H7 (cell line): Measurements from ENCODE around the gene TCN2. TPM values are rescaled to one million over a fixed set of nuclear protein-coding genes. Genes with fewer than 3 reads are reported as not detected.
"Not testable (repeated sequence)": the region's sequence is repeated elsewhere in the genome, so short reads cannot be mapped to it uniquely, and the experiment has no call there.

Source experiments
- DNase-seq: peaks from one replicate; pipeline ENCODE4 v3.0.0; 2012
- H3K27me3 ChIP-seq: 2 replicates; pipeline ENCODE4 v1.6.0; 2011; ENCODE audit warnings: mild to moderate bottlenecking, low read length; ENCODE audit not compliant: control insufficient read depth, insufficient read depth
- H3K36me3 ChIP-seq: replicated peaks from 2 replicates; pipeline ENCODE4 v1.5.1; 2011; ENCODE audit warnings: low read length; ENCODE audit not compliant: control insufficient read depth, insufficient read depth
- H3K4me3 ChIP-seq: 2 replicates; pipeline ENCODE4 v1.5.1; 2011; ENCODE audit warnings: low read depth, mild to moderate bottlenecking, control low read depth, low read length, moderate library complexity; ENCODE audit not compliant: insufficient read depth
- total RNA-seq: library from RNA; depleted of rRNA; stranded (reverse); fragments of >200 nt; shearing (Covaris generic); gene quantifications from 2 replicates; pipeline ENCODE4 v1.2.3, GENCODE V29; 2014; rRNA removed

The TCN2 gene
- total RNA-seq = 35.6 and 40.3 TPM in 2 replicates

- DNase-seq = peak; percentile 93
- Histone ChIP-seq H3K4me3 (peak within 1 kb of the TSS; percentile 54), H3K27me3 (no peaks in the 10 kb centered on the region), H3K36me3 (peaks cover 3% of the 10 kb centered on the region)
These were observed at the start of gene TCN2 for GRCh38 chr22:30606455-30607299. Gene TCN2, plus strand, starts transcription at chr22:30607174. Its CDS starts 158 bp downstream, at chr22:30607332.

- Histone ChIP-seq H3K36me3 (no peaks in the 10 kb centered on the region), H3K27me3 (no peaks in the 10 kb centered on the region), H3K4me3 (no peak overlapping the region)
- peak; percentile 84 for DNase-seq
These were observed 49.7 kb upstream of the TCN2 start for GRCh38 chr22:30557243-30557642.

- Histone ChIP-seq H3K4me3 (no peak overlapping the region), H3K27me3 (no peaks in the 10 kb centered on the region), H3K36me3 (no peaks in the 10 kb centered on the region)
- no peak for DNase-seq
These were observed 47.1 kb upstream of the TCN2 start for GRCh38 chr22:30559889-30560288.

- peak; percentile 79 for DNase-seq
- not testable (repeated sequence) for H3K27me3 ChIP-seq, H3K4me3 ChIP-seq, H3K36me3 ChIP-seq
These were observed 46.3 kb upstream of the TCN2 start for GRCh38 chr22:30560643-30561202.

GRCh38 chr22:30561402-30562189 lies 45.4 kb upstream of the TCN2 start:
- no peaks in the 10 kb centered on the region for H3K27me3 ChIP-seq
- DNase-seq = peak; percentile 69
- no peak overlapping the region for H3K4me3 ChIP-seq
- no peaks in the 10 kb centered on the region for H3K36me3 ChIP-seq

GRCh38 chr22:30562366-30562765 lies 44.6 kb upstream of the TCN2 start:
- H3K27me3 ChIP-seq = no peaks in the 10 kb centered on the region
- H3K4me3 ChIP-seq = no peak overlapping the region
- DNase-seq = no peak
- H3K36me3 ChIP-seq = no peaks in the 10 kb centered on the region

- no peak for DNase-seq
- no peaks in the 10 kb centered on the region for H3K36me3 ChIP-seq
- H3K27me3 ChIP-seq = no peaks in the 10 kb centered on the region
- H3K4me3 ChIP-seq = no peak overlapping the region
These were observed 42.8 kb upstream of the TCN2 start for GRCh38 chr22:30564045-30564760.

GRCh38 chr22:30564761-30565119 lies 42.2 kb upstream of the TCN2 start:
- no peaks in the 10 kb centered on the region for H3K27me3 ChIP-seq
- no peak for DNase-seq
- H3K36me3 ChIP-seq = no peaks in the 10 kb centered on the region
- no peak overlapping the region for H3K4me3 ChIP-seq

GRCh38 chr22:30565341-30565740 lies 41.6 kb upstream of the TCN2 start:
- Histone ChIP-seq H3K4me3 (no peak overlapping the region), H3K27me3 (no peaks in the 10 kb centered on the region), H3K36me3 (no peaks in the 10 kb centered on the region)
- no peak for DNase-seq

GRCh38 chr22:30566125-30566524 lies 40.8 kb upstream of the TCN2 start:
- no peak for DNase-seq
- no peak overlapping the region for H3K4me3 ChIP-seq
- no peaks in the 10 kb centered on the region for H3K27me3 ChIP-seq
- H3K36me3 ChIP-seq = no peaks in the 10 kb centered on the region

GRCh38 chr22:30567277-30567676 lies 39.7 kb upstream of the TCN2 start:
- not testable (repeated sequence) for H3K4me3 ChIP-seq, DNase-seq, H3K27me3 ChIP-seq, H3K36me3 ChIP-seq

GRCh38 chr22:30568137-30568805 lies 38.7 kb upstream of the TCN2 start:
- Histone ChIP-seq H3K36me3 (no peaks in the 10 kb centered on the region), H3K27me3 (no peaks in the 10 kb centered on the region), H3K4me3 (no peak overlapping the region)
- DNase-seq = no peak

GRCh38 chr22:30569674-30570202 lies 37.2 kb upstream of the TCN2 start:
- no peaks in the 10 kb centered on the region for H3K36me3 ChIP-seq
- no peak overlapping the region for H3K4me3 ChIP-seq
- no peak for DNase-seq
- no peaks in the 10 kb centered on the region for H3K27me3 ChIP-seq

- no peak overlapping the region for H3K4me3 ChIP-seq
- no peaks in the 10 kb centered on the region for H3K27me3 ChIP-seq
- peaks cover 5% of the 10 kb centered on the region for H3K36me3 ChIP-seq
- DNase-seq = no peak
These were observed 34.8 kb upstream of the TCN2 start for GRCh38 chr22:30572210-30572609.
